ENCODE measurements around the gene RAB17. TPM values are rescaled to one million over a fixed set of nuclear protein-coding genes. Genes with fewer than 3 reads are reported as not detected.

Gene RAB17
- total and polyA plus RNA-seq, 10 of the 15 experiments (the other 5 are each of a cell fraction or from before 2014, with no cell fraction given): 0.07 to 1.4 (median 0.28) TPM; not detected in 3

DNA sequence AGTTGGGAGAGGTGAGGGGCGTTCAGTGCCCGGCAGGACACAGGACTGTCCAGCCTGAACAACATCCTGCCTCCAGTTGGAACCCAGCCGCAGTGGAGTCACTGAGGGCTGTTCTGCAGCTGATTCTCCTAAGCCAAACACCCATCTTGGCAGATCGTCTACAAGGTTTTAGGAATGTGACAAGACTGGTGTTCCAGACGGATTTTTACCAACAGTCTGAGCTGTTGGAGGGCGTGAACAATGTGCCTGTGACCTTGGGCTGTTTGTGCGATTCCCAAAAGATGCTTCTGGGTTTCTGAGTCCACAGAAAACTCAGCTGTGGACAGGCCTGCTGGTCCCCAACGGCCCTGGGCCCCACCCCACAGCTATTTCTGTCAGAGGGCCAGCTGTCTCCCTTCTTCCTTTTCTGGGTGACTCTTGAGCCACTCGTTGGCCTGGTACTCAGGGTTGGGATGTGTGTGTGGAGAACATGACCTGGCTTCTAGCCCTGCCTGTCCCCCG lies 42.6 kb upstream of the RAB17 start:
- Histone ChIP-seq H3K4me1 (ENCODE audit: control insufficient read depth, insufficient read depth, low read length) (no peaks in the 10 kb centered on the region), H3K4me2 (ENCODE audit: control insufficient read depth, insufficient read depth) (no peak overlapping the region), H3K79me2 (ENCODE audit: control insufficient read depth, insufficient read depth, low read length) (no peaks in the 10 kb centered on the region), H3K36me3 (ENCODE audit: control insufficient read depth in 2 of 2, insufficient read depth in 2 of 2, low read length in 1 of 2) (no peaks in the 10 kb centered on the region), H3K27ac (ENCODE audit: control insufficient read depth, insufficient read depth) (no peak overlapping the region), H3K9ac (ENCODE audit: control insufficient read depth, insufficient read depth, low read length) (no peak overlapping the region), H4K20me1 (ENCODE audit: control insufficient read depth, insufficient read depth) (no peaks in the 10 kb centered on the region), H3K9me3 (replicated peaks; ENCODE audit: control insufficient read depth, insufficient read depth, low read length) (no peaks in the 10 kb centered on the region), H3K4me3 (no peak overlapping the region), H2AFZ (ENCODE audit: control insufficient read depth, low read depth, low read length) (no peak overlapping the region), H3K27me3 (replicated peaks in 1 of 2; ENCODE audit: control insufficient read depth in 2 of 2, insufficient read depth in 2 of 2, low read length in 1 of 2) (peaks cover 3% of the 10 kb centered on the region in 2 experiments; a peak in 3 of 4 replicates)
- ChIA-PET RAD21 (ENCODE audit: unreplicated experiment) (no interaction called here), POLR2A (no interaction called here), CTCF (interaction anchor here (0.5 to 0.6 kb wide), 2 partner anchors 117 to 315 kb away, joined by 3 to 4 read pairs; no protein-coding TSS in a partner anchor), SMC1A (ENCODE audit: uncharacterized antibody, unreplicated experiment) (no interaction called here)
- BruUV-seq (replicated peaks): no TSS peak
- in situ Hi-C loops (cut with MboI) (no loop called here), intact Hi-C loops (cut with micrococcal nuclease; ENCODE audit: unreplicated experiment) (no loop called here)
- FAIRE-seq: no peak
- WGBS (ENCODE audit: insufficient coverage, insufficient replicate concordance, low lambda C conversion rate, missing lambda C conversion rate): 35% methylated on average over 10 of the region's 10 CpGs
- no peak for DNase-seq (ENCODE audit: low read depth, low spot score)
- ATAC-seq: no peak
- no peak for TF ChIP-seq ESRRA (IDR thresholded peaks at IDR 0.05; ENCODE audit: low read length)
- no peak for TF ChIP-seq ZNF24 (IDR thresholded peaks at IDR 0.05)
- no peak for TF ChIP-seq SIX5 (IDR thresholded peaks at IDR 0.05; ENCODE audit: low read depth, low read length, severe bottlenecking)
- no peak for TF ChIP-seq NFIC (IDR thresholded peaks at IDR 0.05; ENCODE audit: low read depth, low read length)
- no peak for TF ChIP-seq IKZF2 (IDR thresholded peaks at IDR 0.05)
- no peak for TF ChIP-seq TBL1XR1 (IDR thresholded peaks at IDR 0.05; ENCODE audit: low read depth, low read length)
- TF ChIP-seq ZSCAN29 (IDR thresholded peaks at IDR 0.05): no peak

- POLR2A ChIA-PET: no interaction called here
- Histone ChIP-seq H3K79me2 (ENCODE audit: control insufficient read depth, insufficient read depth, low read length) (no peaks in the 10 kb centered on the region), H2AFZ (ENCODE audit: control insufficient read depth, low read depth, low read length) (no peak overlapping the region), H3K9me3 (replicated peaks; ENCODE audit: control insufficient read depth, insufficient read depth, low read length) (no peaks in the 10 kb centered on the region), H3K9ac (ENCODE audit: control insufficient read depth, insufficient read depth, low read length) (no peak overlapping the region), H3K4me1 (ENCODE audit: control insufficient read depth, insufficient read depth, low read length) (no peaks in the 10 kb centered on the region), H3K4me2 (ENCODE audit: control insufficient read depth, insufficient read depth) (no peak overlapping the region), H3K4me3 (no peak overlapping the region), H3K27ac (ENCODE audit: control insufficient read depth, insufficient read depth) (no peak overlapping the region), H3K27me3 (replicated peaks in 1 of 2; ENCODE audit: control insufficient read depth in 2 of 2, insufficient read depth in 2 of 2, low read length in 1 of 2) (peaks cover 3 to 5% of the 10 kb centered on the region in 2 experiments; a peak in 3 of 4 replicates), H3K36me3 (ENCODE audit: control insufficient read depth in 2 of 2, insufficient read depth in 2 of 2, low read length in 1 of 2) (no peaks in the 10 kb centered on the region), H4K20me1 (ENCODE audit: control insufficient read depth, insufficient read depth) (no peaks in the 10 kb centered on the region)
- SMC1A ChIA-PET (ENCODE audit: uncharacterized antibody, unreplicated experiment): no interaction called here
- ATAC-seq: no peak
- RAD21 ChIA-PET (ENCODE audit: unreplicated experiment): no interaction called here
- FAIRE-seq: no peak
- TF ChIP-seq RBBP5 (conservative IDR thresholded peaks at IDR 0.05): no peak
- TF ChIP-seq RCOR1 (conservative IDR thresholded peaks at IDR 0.05; ENCODE audit: low read depth, low read length): no peak
- no peak for TF ChIP-seq CHD2 (IDR thresholded peaks at IDR 0.05; ENCODE audit: borderline replicate concordance, low read depth, low read length)
- in situ Hi-C loops (cut with MboI) (no loop called here), intact Hi-C loops (cut with micrococcal nuclease; ENCODE audit: unreplicated experiment) (no loop called here)
- 52% methylated on average over 19 of the region's 19 CpGs for WGBS (ENCODE audit: insufficient coverage, insufficient replicate concordance, low lambda C conversion rate, missing lambda C conversion rate)
- no TSS peak for BruUV-seq (replicated peaks)
- no peak for DNase-seq (ENCODE audit: low read depth, low spot score)
- CTCF ChIA-PET: no interaction called here
These were observed 41.5 kb upstream of the RAB17 start for GRCh38 chr2:237631801-237632585.

Measured in GM12878 (cell line).